Lower lobe of right lung (tissue), 2 donors: ENCODE results near the gene SCN9A. TPM values are rescaled to one million over a fixed set of nuclear protein-coding genes. Genes with fewer than 3 reads are reported as not detected.

ENCODE experiments used
- ATAC-seq, 2 donors: fragments of 200-7000 bp; cut with Tn5 transposase; one replicate each; pipeline ENCODE4 v1.9.1; 2020 to 2022; ENCODE audit warnings: mild to moderate bottlenecking in 2 of 2, moderate library complexity in 2 of 2
- DNase-seq: peaks from one replicate; pipeline ENCODE4 v3.0.0-alpha.2; 2020
- H3K27ac ChIP-seq: fragments of 200-600 bp; one replicate; pipeline ENCODE4 v1.8.0; 2022
- H3K27me3 ChIP-seq: fragments of 200-600 bp; one replicate; pipeline ENCODE4 v1.8.0; 2022; ENCODE audit warnings: low read depth
- H3K36me3 ChIP-seq: fragments of 200-600 bp; one replicate; pipeline ENCODE4 v1.8.0; 2022; ENCODE audit warnings: mild to moderate bottlenecking
- H3K4me1 ChIP-seq: fragments of 200-600 bp; one replicate; pipeline ENCODE4 v1.8.0; 2022
- H3K4me3 ChIP-seq: fragments of 200-600 bp; one replicate; pipeline ENCODE4 v1.8.0; 2022; ENCODE audit warnings: mild to moderate bottlenecking
- H3K9me3 ChIP-seq: fragments of 200-600 bp; one replicate; pipeline ENCODE4 v1.8.0; 2022
- intact Hi-C: fragments of 100-400 bp; cut with DNase I; formaldehyde crosslinking; loops from one replicate; pipeline ENCODE4 v1.11.0; 2022
- long read RNA-seq: library from polyadenylated mRNA; unstranded; transcript quantifications from one replicate; pipeline ENCODE4 v2.0.0, GENCODE V29; 2021
- total RNA-seq: library from RNA; stranded (reverse); fragmentation: NEBNext Ultra II Directional; extraction: Animal tissue kit (Norgen Biotek cat#: 25700); gene quantifications from one replicate; pipeline ENCODE4 v1.2.1, GENCODE V29; 2021
- TF ChIP-seq, protein P1 (sequence below): fragments of 200-600 bp; IDR thresholded peaks from one replicate; pipeline ENCODE4 v1.8.0; 2022; ENCODE audit warnings: antibody characterized with exemption, mild to moderate bottlenecking
- donor health status: DM: no; HTN: yes; CAD: no; lungs with severe emphysema.

The SCN9A gene
- 13.6 TPM for total RNA-seq
- long read RNA-seq, partial matches to known transcripts: 5 of 25 reads
- long read RNA-seq, other reads (novel, unspliced or antisense): 18 of 25 reads

DNA sequence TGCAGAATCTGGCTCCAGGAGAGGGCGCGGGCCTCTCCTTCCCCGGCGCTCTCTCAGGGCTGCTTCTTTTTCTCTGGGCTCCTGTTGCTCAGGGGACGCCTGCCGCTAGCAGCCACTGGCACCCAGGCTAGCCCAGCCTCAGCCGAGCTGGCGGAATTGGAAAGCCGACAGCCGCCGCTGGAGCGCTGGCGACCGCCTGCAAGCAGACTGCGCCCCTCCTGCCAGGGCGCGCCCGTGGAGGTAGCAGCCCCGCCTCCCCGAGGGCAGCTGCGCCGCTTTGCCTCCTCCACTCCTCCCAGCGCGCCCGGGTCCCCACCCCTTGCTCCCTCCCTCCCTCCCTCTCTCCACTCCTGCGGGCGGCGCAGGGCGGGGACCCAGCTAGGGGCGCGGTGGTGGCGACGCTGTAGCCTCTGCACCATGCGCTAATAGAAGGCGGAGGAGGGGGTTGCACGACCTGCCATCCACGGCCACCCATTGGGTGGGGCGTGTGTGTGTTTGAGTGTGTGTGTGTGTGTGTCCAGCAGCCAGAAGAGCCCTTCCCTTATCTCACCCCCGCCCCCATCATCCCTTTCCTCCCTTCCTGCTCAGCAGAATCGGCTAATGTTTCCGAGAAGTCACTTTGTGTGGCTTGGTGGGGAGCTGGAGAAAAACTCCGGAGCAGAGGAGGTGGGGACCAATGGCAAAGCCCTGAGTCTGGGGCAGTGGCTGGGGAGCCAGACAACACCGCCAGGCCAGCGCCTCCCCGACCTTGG is at the start of gene SCN9A:
Gene SCN9A, minus strand, starts transcription at position 209 of the 752 bp plus-strand sequence. CDS start 64,188 bp downstream, outside the sequence.
- Histone ChIP-seq H3K36me3 (no peaks in the 10 kb centered on the region), H3K4me1 (peaks cover 12% of the 10 kb centered on the region), H3K27ac (peak within 1 kb of the TSS; percentile 66), H3K4me3 (peak within 1 kb of the TSS; percentile 68), H3K27me3 (no peaks in the 10 kb centered on the region), H3K9me3 (no peaks in the 10 kb centered on the region)
- intact Hi-C loops: no loop called here
- DNase-seq (peak; percentile 88), ATAC-seq (peak; percentile 97 to 98)
- TF ChIP-seq, protein P1, sequence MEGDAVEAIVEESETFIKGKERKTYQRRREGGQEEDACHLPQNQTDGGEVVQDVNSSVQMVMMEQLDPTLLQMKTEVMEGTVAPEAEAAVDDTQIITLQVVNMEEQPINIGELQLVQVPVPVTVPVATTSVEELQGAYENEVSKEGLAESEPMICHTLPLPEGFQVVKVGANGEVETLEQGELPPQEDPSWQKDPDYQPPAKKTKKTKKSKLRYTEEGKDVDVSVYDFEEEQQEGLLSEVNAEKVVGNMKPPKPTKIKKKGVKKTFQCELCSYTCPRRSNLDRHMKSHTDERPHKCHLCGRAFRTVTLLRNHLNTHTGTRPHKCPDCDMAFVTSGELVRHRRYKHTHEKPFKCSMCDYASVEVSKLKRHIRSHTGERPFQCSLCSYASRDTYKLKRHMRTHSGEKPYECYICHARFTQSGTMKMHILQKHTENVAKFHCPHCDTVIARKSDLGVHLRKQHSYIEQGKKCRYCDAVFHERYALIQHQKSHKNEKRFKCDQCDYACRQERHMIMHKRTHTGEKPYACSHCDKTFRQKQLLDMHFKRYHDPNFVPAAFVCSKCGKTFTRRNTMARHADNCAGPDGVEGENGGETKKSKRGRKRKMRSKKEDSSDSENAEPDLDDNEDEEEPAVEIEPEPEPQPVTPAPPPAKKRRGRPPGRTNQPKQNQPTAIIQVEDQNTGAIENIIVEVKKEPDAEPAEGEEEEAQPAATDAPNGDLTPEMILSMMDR: no peak

DNA sequence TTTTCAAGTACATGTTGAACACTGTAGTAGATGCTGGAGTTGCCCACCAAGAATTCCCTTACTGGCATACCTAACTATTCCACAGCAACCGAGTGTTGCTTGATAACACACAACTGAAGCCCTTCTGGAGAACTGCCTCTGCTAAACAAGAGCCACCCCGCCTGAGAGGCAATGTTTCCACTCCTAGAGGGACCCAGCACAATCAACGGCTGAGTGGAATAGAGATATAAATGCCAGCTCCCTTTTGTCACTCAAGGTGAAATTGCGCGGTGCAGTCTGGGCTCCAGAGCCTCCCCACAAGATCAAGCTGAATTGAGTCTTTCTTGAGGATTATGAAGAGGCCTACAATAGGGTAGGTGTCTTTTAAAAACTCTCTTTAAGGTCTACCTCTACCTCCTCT is 49.1 kb upstream of the SCN9A start:
- no peaks in the 10 kb centered on the region for H3K36me3 ChIP-seq
- no peaks in the 10 kb centered on the region for H3K4me1 ChIP-seq
- DNase-seq: no peak
- no peak overlapping the region for H3K4me3 ChIP-seq
- intact Hi-C loops: no loop called here
- no peaks in the 10 kb centered on the region for H3K9me3 ChIP-seq
- no peaks in the 10 kb centered on the region for H3K27me3 ChIP-seq
- TF ChIP-seq, protein P1: no peak
- ATAC-seq: no peak
- no peak overlapping the region for H3K27ac ChIP-seq

DNA sequence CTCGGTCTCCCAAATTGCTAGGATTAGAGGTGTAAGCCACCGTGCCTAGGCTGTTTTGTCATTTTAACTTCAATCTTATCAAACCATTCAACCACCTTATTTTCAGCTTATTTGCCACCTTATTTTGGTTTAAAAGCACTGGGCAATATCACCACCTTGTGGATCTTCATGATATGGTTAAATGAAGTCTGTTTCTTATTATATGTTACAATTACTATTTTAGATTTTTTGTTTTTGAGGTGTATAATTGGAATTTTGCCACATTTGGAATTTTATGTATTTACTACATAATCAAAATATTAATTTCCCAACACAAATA is 43.8 kb upstream of the SCN9A start:
- Histone ChIP-seq H3K4me3 (no peak overlapping the region), H3K9me3 (no peaks in the 10 kb centered on the region), H3K4me1 (no peaks in the 10 kb centered on the region), H3K27me3 (no peaks in the 10 kb centered on the region), H3K36me3 (no peaks in the 10 kb centered on the region), H3K27ac (no peak overlapping the region)
- TF ChIP-seq, protein P1: peak; percentile 8
- ATAC-seq (no peak), DNase-seq (no peak)
- intact Hi-C loops: no loop called here

DNA sequence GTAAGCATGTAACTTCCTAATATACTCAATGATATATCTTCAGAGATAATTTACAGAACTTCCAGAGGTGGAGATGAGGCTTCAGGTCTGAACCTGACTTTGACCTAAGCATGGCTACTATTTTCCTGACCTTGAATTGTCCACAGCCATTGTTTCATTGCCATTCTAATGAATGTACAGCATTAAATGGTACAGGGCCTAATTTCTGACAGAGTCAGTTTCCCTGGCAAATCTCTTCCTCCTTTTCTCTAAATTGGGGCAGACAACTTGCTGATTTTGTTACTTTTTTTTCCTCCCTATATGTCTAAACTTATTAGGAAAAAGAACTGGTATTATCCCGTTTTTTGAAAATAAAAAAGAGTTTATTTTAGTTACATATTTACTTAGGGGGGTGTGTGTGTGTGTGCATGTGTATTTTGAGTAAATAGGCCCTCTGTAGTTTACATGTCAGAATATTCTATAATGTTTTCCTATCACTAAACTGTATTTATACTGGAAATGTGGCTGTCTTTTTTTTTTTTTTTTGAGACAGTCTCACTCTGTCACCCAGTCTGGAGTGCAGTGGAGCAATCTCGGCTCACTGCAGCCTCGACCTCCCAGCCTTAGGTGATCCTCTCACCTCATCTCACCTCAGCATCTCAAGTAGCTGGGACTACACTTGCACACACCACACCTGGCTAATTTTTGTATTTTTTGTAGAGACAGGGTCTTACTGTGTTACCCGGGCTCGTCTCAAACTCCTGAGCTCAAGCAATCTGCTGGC is 43.3 kb upstream of the SCN9A start:
- intact Hi-C loops: no loop called here
- no peaks in the 10 kb centered on the region for H3K36me3 ChIP-seq
- DNase-seq (no peak), ATAC-seq (no peak)
- no peak overlapping the region for H3K27ac ChIP-seq
- H3K27me3 ChIP-seq: no peaks in the 10 kb centered on the region
- TF ChIP-seq, protein P1: no peak
- H3K9me3 ChIP-seq: no peaks in the 10 kb centered on the region
- H3K4me1 ChIP-seq: no peaks in the 10 kb centered on the region
- H3K4me3 ChIP-seq: no peak overlapping the region

DNA sequence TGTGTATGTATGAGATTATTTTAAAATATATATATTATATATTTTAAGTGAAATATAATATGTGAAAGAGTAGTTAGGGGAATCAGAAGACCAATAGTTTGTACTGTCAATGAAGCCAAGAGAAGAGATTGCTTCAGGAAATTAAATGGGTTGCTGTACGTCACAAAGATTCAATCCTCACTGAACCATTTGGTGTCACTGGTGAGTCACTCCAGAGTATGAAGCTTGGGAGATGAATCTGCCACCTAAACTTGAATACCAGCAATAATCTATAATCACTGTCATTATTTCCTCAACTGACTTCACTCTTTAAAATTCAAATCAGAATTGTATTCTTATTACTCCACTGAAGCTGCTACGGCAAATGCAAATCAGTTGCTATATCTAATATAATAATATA is 41.9 kb upstream of the SCN9A start:
- Histone ChIP-seq H3K27me3 (no peaks in the 10 kb centered on the region), H3K27ac (no peak overlapping the region), H3K4me1 (no peaks in the 10 kb centered on the region), H3K9me3 (no peaks in the 10 kb centered on the region), H3K36me3 (no peaks in the 10 kb centered on the region), H3K4me3 (no peak overlapping the region)
- no peak for ATAC-seq
- TF ChIP-seq, protein P1: peak; percentile 16
- no peak for DNase-seq
- intact Hi-C loops: no loop called here
